ENCODE measurements around the gene RGMA. TPM values are rescaled to one million over a fixed set of nuclear protein-coding genes. Genes with fewer than 3 reads are reported as not detected.

Gene RGMA
- total RNA-seq, 1 experiment from 2014 or later, result not detected

DNA sequence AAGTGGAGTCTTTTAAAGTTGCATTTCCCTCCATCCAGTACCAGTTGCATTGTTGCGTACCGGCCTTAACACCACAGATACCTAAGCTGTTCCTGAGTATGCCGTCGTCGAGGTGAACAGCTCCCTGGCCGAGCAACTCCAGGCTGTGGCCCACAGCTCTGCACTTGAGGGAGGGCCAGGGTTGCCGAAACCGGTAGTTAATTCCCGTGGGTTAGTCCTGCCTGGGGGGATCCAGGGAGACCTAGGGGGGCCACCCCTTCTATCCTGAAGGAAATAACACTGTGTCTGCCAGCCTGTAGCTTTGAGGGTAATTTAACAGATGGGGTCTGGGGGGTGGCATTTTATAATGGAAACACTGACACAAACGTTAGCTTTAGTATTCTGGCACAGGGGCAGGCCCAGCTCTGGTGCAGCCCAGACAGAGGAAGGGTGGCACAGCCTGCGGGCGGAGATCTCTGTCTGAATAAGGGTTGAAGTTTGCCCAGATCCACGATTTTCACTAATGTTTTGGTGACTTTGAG is 60.8 kb downstream of the RGMA start:
- H3K79me2 ChIP-seq (ENCODE audit: low read length), result no peaks in the 10 kb centered on the region

DNA sequence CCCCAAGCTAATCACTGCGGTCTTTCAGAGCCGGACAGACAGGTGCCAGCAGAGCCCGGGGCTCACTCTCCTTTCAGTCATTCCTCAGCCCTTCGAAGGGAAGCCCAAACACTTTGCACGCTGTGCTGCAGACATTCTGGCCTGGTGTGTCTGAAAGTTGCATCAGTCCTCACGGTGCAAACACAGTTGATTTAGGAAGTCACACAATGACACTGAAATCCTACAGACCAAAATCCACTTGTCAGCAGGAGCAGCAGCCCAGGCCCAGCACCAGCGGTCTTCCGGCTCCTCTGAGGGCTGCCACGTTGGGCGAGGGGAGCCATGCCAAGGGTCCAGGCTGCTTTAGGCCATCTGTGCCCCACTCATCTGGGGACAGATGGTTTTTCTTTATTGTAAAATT is 61.6 kb downstream of the RGMA start:
- Histone ChIP-seq H2AFZ (ENCODE audit: low read length) (no peak overlapping the region), H3K9ac (ENCODE audit: low read length) (no peak overlapping the region), H4K20me1 (ENCODE audit: insufficient read depth, low read depth, low read length) (no peaks in the 10 kb centered on the region), H3K27ac (ENCODE audit: low read length) (no peak overlapping the region), H3K27me3 (ENCODE audit: low read length) (no peaks in the 10 kb centered on the region), H3K4me2 (ENCODE audit: low read depth, low read length, poor library complexity, severe bottlenecking) (no peak overlapping the region), H3K9me3 (ENCODE audit: low read length) (no peaks in the 10 kb centered on the region), H3K4me1 (ENCODE audit: low read length) (no peaks in the 10 kb centered on the region), H3K79me2 (ENCODE audit: low read length) (no peaks in the 10 kb centered on the region), H3K4me3 (ENCODE audit: low read length) (no peak overlapping the region), H3K9me2 (replicated peaks; ENCODE audit: insufficient read depth, low read length) (no peaks in the 10 kb centered on the region), H3K36me3 (ENCODE audit: insufficient read depth, low read length) (peaks cover 8% of the 10 kb centered on the region; the same call in 1 of the 2 replicates)
- DNase-seq, result no peak

More for the DNA sequence above, 60.8 kb downstream of the RGMA start:
- no peaks in the 10 kb centered on the region for H3K4me1 ChIP-seq (ENCODE audit: low read length)
- H3K9me3 ChIP-seq (ENCODE audit: low read length), result no peaks in the 10 kb centered on the region
- no peaks in the 10 kb centered on the region for H3K27me3 ChIP-seq (ENCODE audit: low read length)
- H3K36me3 ChIP-seq (ENCODE audit: insufficient read depth, low read length), result peaks cover 8% of the 10 kb centered on the region; the same call in 1 of the 2 replicates
- H3K9me2 ChIP-seq (replicated peaks; ENCODE audit: insufficient read depth, low read length), result no peaks in the 10 kb centered on the region
- no peak overlapping the region for H3K9ac ChIP-seq (ENCODE audit: low read length)
- H3K4me2 ChIP-seq (ENCODE audit: low read depth, low read length, poor library complexity, severe bottlenecking), result no peak overlapping the region
- DNase-seq, result no peak
- no peak overlapping the region for H3K27ac ChIP-seq (ENCODE audit: low read length)
- H3K4me3 ChIP-seq (ENCODE audit: low read length), result no peak overlapping the region
- H4K20me1 ChIP-seq (ENCODE audit: insufficient read depth, low read depth, low read length), result no peaks in the 10 kb centered on the region
- H2AFZ ChIP-seq (ENCODE audit: low read length), result no peak overlapping the region

DNA sequence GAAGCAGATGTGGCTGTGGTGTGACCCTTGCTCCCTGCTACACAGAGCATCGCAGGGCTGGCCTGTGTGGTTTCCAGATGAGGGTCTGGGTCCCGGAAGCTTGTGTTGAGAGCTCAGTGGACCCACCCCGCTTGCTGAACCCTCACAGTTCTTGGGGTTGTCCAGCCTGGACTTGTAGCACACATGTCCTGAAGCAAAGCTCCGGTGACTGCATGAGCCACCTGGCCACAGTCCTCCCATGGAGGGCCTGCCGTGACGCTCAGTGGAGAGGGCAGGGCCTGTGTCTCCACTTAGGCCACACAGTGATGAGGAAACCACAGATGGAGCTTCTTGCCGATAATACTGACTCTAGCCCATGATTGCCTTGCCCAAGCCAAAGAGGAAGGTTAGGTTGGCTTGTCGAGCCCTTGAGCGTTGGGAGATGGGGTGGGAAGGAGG is 62.6 kb downstream of the RGMA start:
- DNase-seq, result no peak
- H3K4me3 ChIP-seq (ENCODE audit: low read length), result no peak overlapping the region
- no peaks in the 10 kb centered on the region for H3K9me2 ChIP-seq (replicated peaks; ENCODE audit: insufficient read depth, low read length)
- H3K9ac ChIP-seq (ENCODE audit: low read length), result no peak overlapping the region
- no peaks in the 10 kb centered on the region for H3K9me3 ChIP-seq (ENCODE audit: low read length)
- no peaks in the 10 kb centered on the region for H3K27me3 ChIP-seq (ENCODE audit: low read length)
- no peaks in the 10 kb centered on the region for H4K20me1 ChIP-seq (ENCODE audit: insufficient read depth, low read depth, low read length)
- no peaks in the 10 kb centered on the region for H3K79me2 ChIP-seq (ENCODE audit: low read length)
- no peak overlapping the region for H2AFZ ChIP-seq (ENCODE audit: low read length)
- no peak overlapping the region for H3K4me2 ChIP-seq (ENCODE audit: low read depth, low read length, poor library complexity, severe bottlenecking)
- H3K4me1 ChIP-seq (ENCODE audit: low read length), result no peaks in the 10 kb centered on the region
- no peak overlapping the region for H3K27ac ChIP-seq (ENCODE audit: low read length)
- peaks cover 8% of the 10 kb centered on the region; the same call in 1 of the 2 replicates for H3K36me3 ChIP-seq (ENCODE audit: insufficient read depth, low read length)

DNA sequence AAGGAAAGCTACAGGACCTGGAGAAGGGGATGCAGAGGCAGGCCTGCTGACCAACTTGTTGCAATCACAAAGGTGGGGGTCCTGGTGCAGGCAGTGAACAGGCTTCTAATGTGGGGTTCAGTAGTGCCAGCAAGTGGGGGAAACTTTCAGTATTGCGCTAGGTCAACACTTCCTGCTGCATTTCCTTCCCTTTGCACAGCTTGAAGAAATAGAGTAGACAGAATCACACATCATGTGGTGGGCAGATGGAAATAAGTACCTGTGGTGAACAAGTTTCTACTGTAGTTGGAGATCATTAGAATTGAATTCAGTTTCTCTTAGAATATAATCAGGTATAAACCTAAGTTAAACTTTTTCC is 63.4 kb downstream of the RGMA start:
- H3K9me3 ChIP-seq (ENCODE audit: low read length), result no peaks in the 10 kb centered on the region
- no peaks in the 10 kb centered on the region for H3K9me2 ChIP-seq (replicated peaks; ENCODE audit: insufficient read depth, low read length)
- no peak overlapping the region for H3K4me3 ChIP-seq (ENCODE audit: low read length)
- H3K36me3 ChIP-seq (ENCODE audit: insufficient read depth, low read length), result peaks cover 14% of the 10 kb centered on the region; the same call in 1 of the 2 replicates
- no peak overlapping the region for H3K4me2 ChIP-seq (ENCODE audit: low read depth, low read length, poor library complexity, severe bottlenecking)
- no peaks in the 10 kb centered on the region for H4K20me1 ChIP-seq (ENCODE audit: insufficient read depth, low read depth, low read length)
- no peak overlapping the region for H3K9ac ChIP-seq (ENCODE audit: low read length)
- no peak overlapping the region for H3K27ac ChIP-seq (ENCODE audit: low read length)
- no peak overlapping the region for H2AFZ ChIP-seq (ENCODE audit: low read length)
- no peaks in the 10 kb centered on the region for H3K79me2 ChIP-seq (ENCODE audit: low read length)
- no peaks in the 10 kb centered on the region for H3K27me3 ChIP-seq (ENCODE audit: low read length)
- H3K4me1 ChIP-seq (ENCODE audit: low read length), result no peaks in the 10 kb centered on the region
- no peak for DNase-seq

DNA sequence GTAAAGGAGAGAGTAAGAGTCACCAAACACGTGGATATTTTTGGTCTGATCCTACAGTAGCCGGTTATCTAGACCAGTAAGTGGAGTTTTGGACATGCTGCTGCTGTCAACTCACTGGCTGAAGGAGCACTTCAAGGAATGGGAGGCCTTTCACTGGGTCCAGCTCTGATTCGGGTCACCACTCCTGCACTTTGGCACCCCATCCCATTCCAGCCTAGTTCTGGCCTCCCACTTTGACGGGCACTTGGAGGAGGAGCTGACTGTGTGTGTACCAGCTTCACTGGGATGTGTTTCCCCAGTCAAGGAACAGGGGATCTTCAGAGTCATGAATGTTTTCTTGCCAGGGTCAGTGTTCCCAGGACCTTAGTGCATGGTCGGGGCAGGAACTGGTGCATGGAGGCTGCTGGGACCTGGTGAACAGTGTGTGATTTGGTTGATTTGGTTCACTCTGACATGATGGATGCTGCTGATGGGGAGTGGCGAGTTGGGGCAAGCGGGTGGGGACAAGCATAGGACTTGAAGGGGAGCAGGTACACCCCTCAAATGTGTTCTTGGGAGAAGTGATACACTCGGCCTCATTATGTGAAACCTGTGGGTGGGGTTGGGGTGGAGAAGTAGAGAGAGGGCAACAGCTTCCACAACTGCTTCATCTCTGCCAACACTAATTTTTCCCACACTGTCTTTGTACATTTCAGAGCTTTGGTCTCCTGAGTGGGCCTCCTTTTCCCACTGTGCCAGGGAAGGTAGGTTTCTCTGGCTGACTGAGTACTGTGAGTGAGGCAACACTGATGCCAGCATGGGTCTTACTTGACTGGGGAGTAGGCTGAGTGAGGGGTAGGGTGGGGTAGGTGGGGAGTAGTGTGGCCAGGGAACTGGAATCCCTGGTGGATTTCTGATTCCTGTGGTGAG is 64.0 kb downstream of the RGMA start:
- Histone ChIP-seq H3K9me3 (ENCODE audit: low read length) (no peaks in the 10 kb centered on the region), H2AFZ (ENCODE audit: low read length) (no peak overlapping the region), H3K4me3 (ENCODE audit: low read length) (no peak overlapping the region), H3K9me2 (replicated peaks; ENCODE audit: insufficient read depth, low read length) (no peaks in the 10 kb centered on the region), H3K9ac (ENCODE audit: low read length) (no peak overlapping the region), H3K36me3 (ENCODE audit: insufficient read depth, low read length) (peaks cover 20% of the 10 kb centered on the region; the same call in 1 of the 2 replicates), H3K4me2 (ENCODE audit: low read depth, low read length, poor library complexity, severe bottlenecking) (no peak overlapping the region), H3K27me3 (ENCODE audit: low read length) (no peaks in the 10 kb centered on the region), H3K4me1 (ENCODE audit: low read length) (no peaks in the 10 kb centered on the region), H4K20me1 (ENCODE audit: insufficient read depth, low read depth, low read length) (no peaks in the 10 kb centered on the region), H3K79me2 (ENCODE audit: low read length) (no peaks in the 10 kb centered on the region), H3K27ac (ENCODE audit: low read length) (no peak overlapping the region)
- no peak for DNase-seq

DNA sequence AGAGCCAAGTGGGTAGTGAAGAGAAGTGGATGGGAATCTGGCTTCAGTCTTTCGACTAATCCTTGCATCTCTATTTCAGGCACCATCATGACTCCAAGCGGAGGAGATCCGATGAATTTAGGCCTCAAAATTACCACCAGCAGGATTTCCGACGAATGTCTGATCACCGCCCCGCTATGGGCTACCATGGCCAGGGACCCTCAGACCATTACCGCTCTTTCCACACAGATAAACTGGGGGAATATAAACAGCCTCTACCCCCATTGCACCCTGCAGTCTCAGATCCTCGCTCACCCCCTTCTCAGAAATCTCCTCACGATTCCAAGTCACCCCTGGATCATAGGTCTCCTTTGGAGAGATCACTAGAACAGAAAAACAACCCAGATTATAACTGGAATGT is 64.7 kb downstream of the RGMA start:
- no peak overlapping the region for H3K9ac ChIP-seq (ENCODE audit: low read length)
- H3K79me2 ChIP-seq (ENCODE audit: low read length), result no peaks in the 10 kb centered on the region
- H3K27ac ChIP-seq (ENCODE audit: low read length), result no peak overlapping the region
- DNase-seq, result no peak
- H3K36me3 ChIP-seq (ENCODE audit: insufficient read depth, low read length), result peaks cover 20% of the 10 kb centered on the region; the same call in 1 of the 2 replicates
- no peaks in the 10 kb centered on the region for H4K20me1 ChIP-seq (ENCODE audit: insufficient read depth, low read depth, low read length)
- no peaks in the 10 kb centered on the region for H3K9me3 ChIP-seq (ENCODE audit: low read length)
- no peaks in the 10 kb centered on the region for H3K4me1 ChIP-seq (ENCODE audit: low read length)
- H3K9me2 ChIP-seq (replicated peaks; ENCODE audit: insufficient read depth, low read length), result no peaks in the 10 kb centered on the region
- no peak overlapping the region for H3K4me3 ChIP-seq (ENCODE audit: low read length)
- no peak overlapping the region for H3K4me2 ChIP-seq (ENCODE audit: low read depth, low read length, poor library complexity, severe bottlenecking)
- H3K27me3 ChIP-seq (ENCODE audit: low read length), result no peaks in the 10 kb centered on the region
- no peak overlapping the region for H2AFZ ChIP-seq (ENCODE audit: low read length)

DNA sequence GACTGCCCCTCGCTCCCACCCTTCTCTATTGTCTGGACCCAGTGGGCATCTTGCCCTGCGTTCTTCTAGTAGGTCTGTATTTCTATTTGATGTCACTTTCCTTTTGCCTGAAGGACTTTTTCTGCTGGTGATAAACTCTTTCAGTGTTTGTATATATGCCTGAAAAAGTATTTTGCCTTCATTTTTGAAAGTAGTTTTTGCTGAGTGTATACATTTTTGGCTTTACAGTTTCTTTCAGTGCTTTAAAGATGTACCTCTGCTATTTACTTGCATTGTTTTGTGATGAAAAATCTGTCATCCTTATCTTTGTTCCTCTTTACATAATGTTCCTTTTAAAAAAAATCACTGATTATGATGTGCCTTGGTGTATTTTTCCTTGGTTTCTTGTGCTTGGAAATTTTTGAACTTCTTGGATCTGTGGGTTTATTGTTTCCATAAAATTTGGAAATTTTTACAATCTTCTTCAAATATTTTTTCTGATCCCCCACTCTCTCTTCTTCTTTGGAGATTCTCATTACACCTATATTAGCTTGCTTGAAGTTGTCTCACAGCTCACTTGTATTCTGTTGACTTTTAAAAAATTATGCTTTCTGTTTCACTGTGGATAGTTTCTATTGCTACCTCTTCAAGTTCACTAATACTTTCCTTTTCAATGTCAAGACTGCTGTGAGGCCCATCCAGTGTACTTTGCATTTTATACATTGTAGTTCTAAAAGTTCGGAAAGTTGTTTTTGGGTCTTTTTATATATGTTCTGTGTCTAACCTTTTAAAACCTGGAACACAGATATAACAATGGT is 67.8 kb downstream of the RGMA start:
- H3K9me3 ChIP-seq (ENCODE audit: low read length), result no peaks in the 10 kb centered on the region
- H3K36me3 ChIP-seq (ENCODE audit: insufficient read depth, low read length), result peaks cover 24% of the 10 kb centered on the region; the same call in 1 of the 2 replicates
- no peaks in the 10 kb centered on the region for H3K9me2 ChIP-seq (replicated peaks; ENCODE audit: insufficient read depth, low read length)
- H3K9ac ChIP-seq (ENCODE audit: low read length), result no peak overlapping the region
- H2AFZ ChIP-seq (ENCODE audit: low read length), result no peak overlapping the region
- no peaks in the 10 kb centered on the region for H3K79me2 ChIP-seq (ENCODE audit: low read length)
- H3K27ac ChIP-seq (ENCODE audit: low read length), result no peak overlapping the region
- H3K27me3 ChIP-seq (ENCODE audit: low read length), result no peaks in the 10 kb centered on the region
- no peaks in the 10 kb centered on the region for H3K4me1 ChIP-seq (ENCODE audit: low read length)
- no peaks in the 10 kb centered on the region for H4K20me1 ChIP-seq (ENCODE audit: insufficient read depth, low read depth, low read length)
- no peak for DNase-seq
- H3K4me2 ChIP-seq (ENCODE audit: low read depth, low read length, poor library complexity, severe bottlenecking), result no peak overlapping the region
- H3K4me3 ChIP-seq (ENCODE audit: low read length), result no peak overlapping the region

DNA sequence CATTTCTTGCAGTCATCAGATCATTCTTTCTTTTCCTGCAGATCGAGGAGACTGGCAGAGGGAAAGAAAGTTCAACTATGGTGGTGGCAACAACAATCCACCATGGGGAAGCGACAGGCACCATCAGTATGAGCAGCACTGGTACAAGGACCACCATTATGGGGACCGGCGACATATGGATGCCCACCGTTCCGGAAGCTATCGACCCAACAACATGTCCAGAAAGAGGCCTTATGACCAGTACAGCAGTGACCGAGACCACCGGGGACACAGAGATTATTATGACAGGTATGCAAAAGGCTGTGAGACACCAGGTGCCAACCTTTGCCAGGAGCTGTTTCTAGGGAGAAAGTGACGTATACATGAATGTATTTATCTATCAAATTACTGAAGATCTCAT is 69.0 kb downstream of the RGMA start:
- Histone ChIP-seq H3K27ac (ENCODE audit: low read length) (no peak overlapping the region), H3K4me1 (ENCODE audit: low read length) (no peaks in the 10 kb centered on the region), H3K9ac (ENCODE audit: low read length) (no peak overlapping the region), H3K27me3 (ENCODE audit: low read length) (no peaks in the 10 kb centered on the region), H3K4me3 (ENCODE audit: low read length) (no peak overlapping the region), H3K36me3 (ENCODE audit: insufficient read depth, low read length) (peaks cover 31% of the 10 kb centered on the region; the same call in 1 of the 2 replicates), H4K20me1 (ENCODE audit: insufficient read depth, low read depth, low read length) (no peaks in the 10 kb centered on the region), H3K79me2 (ENCODE audit: low read length) (no peaks in the 10 kb centered on the region), H3K9me2 (replicated peaks; ENCODE audit: insufficient read depth, low read length) (no peaks in the 10 kb centered on the region), H3K9me3 (ENCODE audit: low read length) (no peaks in the 10 kb centered on the region), H2AFZ (ENCODE audit: low read length) (no peak overlapping the region), H3K4me2 (ENCODE audit: low read depth, low read length, poor library complexity, severe bottlenecking) (no peak overlapping the region)
- DNase-seq, result no peak
